RWPE2 (cell line): ENCODE measurements around the gene COG7.

Source experiments
- ATAC-seq: fragments of 200-7000 bp; cut with Tn5 transposase; 3 replicates; pipeline ENCODE4 v1.9.1; 2021; ENCODE audit warnings: low read depth
- DNase-seq: peaks from one replicate; pipeline ENCODE4 v3.0.0-alpha.2; 2020; ENCODE audit warnings: low spot score
- H3K27ac ChIP-seq: fragments of 450-650 bp; 2 replicates; pipeline ENCODE4 v1.5.1; 2017; ENCODE audit warnings: mild to moderate bottlenecking; ENCODE audit not compliant: poor library complexity, severe bottlenecking
- H3K27me3 ChIP-seq: fragments of 250-450 bp; sonication (Bioruptor Pico); 2 replicates; pipeline ENCODE4 v1.5.1; 2021; ENCODE audit warnings: mild to moderate bottlenecking, moderate library complexity; ENCODE audit not compliant: insufficient read depth, poor library complexity, severe bottlenecking
- H3K36me3 ChIP-seq: fragments of 250-450 bp; sonication (Bioruptor Pico); 2 replicates; pipeline ENCODE4 v1.5.1; 2020; ENCODE audit warnings: low read depth, mild to moderate bottlenecking, moderate library complexity
- H3K4me1 ChIP-seq: fragments of 250-450 bp; sonication (Bioruptor Pico); 2 replicates; pipeline ENCODE4 v1.5.1; 2021; ENCODE audit warnings: mild to moderate bottlenecking, moderate library complexity; ENCODE audit not compliant: insufficient read depth, poor library complexity, severe bottlenecking
- H3K4me3 ChIP-seq: fragments of 250-450 bp; sonication (Bioruptor Pico); 2 replicates; pipeline ENCODE4 v1.5.1; 2021; ENCODE audit warnings: mild to moderate bottlenecking, moderate library complexity; ENCODE audit not compliant: severe bottlenecking
- H3K9me3 ChIP-seq: fragments of 250-450 bp; sonication (Bioruptor Pico); 2 replicates; pipeline ENCODE4 v1.5.1; 2021; ENCODE audit warnings: mild to moderate bottlenecking, moderate library complexity; ENCODE audit not compliant: severe bottlenecking
- TF ChIP-seq, protein P1 (sequence below): fragments of 450-650 bp; IDR thresholded peaks from one replicate; pipeline ENCODE4 v1.5.1; 2017; ENCODE audit warnings: mild to moderate bottlenecking, moderate library complexity; ENCODE audit not compliant: poor library complexity, severe bottlenecking

COG7 gene

GRCh38 chr16:23380501-23380951 lies 72.5 kb downstream of the COG7 start:
- Histone ChIP-seq H3K27me3 (no peaks in the 10 kb centered on the region), H3K9me3 (no peaks in the 10 kb centered on the region), H3K4me3 (no peak overlapping the region), H3K36me3 (no peaks in the 10 kb centered on the region), H3K4me1 (no peaks in the 10 kb centered on the region), H3K27ac (no peak overlapping the region)
- no peak for ATAC-seq
- TF ChIP-seq, protein P1, sequence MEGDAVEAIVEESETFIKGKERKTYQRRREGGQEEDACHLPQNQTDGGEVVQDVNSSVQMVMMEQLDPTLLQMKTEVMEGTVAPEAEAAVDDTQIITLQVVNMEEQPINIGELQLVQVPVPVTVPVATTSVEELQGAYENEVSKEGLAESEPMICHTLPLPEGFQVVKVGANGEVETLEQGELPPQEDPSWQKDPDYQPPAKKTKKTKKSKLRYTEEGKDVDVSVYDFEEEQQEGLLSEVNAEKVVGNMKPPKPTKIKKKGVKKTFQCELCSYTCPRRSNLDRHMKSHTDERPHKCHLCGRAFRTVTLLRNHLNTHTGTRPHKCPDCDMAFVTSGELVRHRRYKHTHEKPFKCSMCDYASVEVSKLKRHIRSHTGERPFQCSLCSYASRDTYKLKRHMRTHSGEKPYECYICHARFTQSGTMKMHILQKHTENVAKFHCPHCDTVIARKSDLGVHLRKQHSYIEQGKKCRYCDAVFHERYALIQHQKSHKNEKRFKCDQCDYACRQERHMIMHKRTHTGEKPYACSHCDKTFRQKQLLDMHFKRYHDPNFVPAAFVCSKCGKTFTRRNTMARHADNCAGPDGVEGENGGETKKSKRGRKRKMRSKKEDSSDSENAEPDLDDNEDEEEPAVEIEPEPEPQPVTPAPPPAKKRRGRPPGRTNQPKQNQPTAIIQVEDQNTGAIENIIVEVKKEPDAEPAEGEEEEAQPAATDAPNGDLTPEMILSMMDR = no peak
- DNase-seq = no peak

- H3K4me3 ChIP-seq = no peak overlapping the region
- no peaks in the 10 kb centered on the region for H3K36me3 ChIP-seq
- no peaks in the 10 kb centered on the region for H3K4me1 ChIP-seq
- no peak for ATAC-seq
- no peak overlapping the region for H3K27ac ChIP-seq
- no peak for DNase-seq
- H3K9me3 ChIP-seq = no peaks in the 10 kb centered on the region
- TF ChIP-seq, protein P1 = no peak
- H3K27me3 ChIP-seq = no peaks in the 10 kb centered on the region
These were observed 73.3 kb downstream of the COG7 start for GRCh38 chr16:23379707-23380106.

DNA sequence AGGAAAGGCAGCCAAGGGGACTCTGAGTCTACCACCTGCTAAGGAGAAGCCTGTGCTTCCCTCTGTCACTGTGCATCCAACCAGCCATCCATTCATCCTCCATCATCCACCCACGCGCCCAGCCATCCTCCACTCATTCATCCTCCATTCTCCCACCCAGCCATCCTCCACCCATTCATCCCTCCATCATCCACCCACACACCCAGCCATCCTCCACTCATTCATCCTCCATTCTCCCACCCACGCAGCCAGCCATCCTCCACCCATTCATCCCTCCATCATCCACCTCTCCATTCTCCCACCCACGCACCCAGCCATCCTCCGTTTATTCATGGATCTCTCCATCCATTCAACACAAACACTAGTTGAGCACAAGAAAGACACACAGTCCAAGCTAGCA lies 74.1 kb downstream of the COG7 start:
- Histone ChIP-seq H3K4me1 (no peaks in the 10 kb centered on the region), H3K27ac (no peak overlapping the region), H3K9me3 (no peaks in the 10 kb centered on the region), H3K4me3 (no peak overlapping the region), H3K27me3 (no peaks in the 10 kb centered on the region), H3K36me3 (no peaks in the 10 kb centered on the region)
- no peak for ATAC-seq
- DNase-seq = no peak
- TF ChIP-seq, protein P1 = no peak

DNA sequence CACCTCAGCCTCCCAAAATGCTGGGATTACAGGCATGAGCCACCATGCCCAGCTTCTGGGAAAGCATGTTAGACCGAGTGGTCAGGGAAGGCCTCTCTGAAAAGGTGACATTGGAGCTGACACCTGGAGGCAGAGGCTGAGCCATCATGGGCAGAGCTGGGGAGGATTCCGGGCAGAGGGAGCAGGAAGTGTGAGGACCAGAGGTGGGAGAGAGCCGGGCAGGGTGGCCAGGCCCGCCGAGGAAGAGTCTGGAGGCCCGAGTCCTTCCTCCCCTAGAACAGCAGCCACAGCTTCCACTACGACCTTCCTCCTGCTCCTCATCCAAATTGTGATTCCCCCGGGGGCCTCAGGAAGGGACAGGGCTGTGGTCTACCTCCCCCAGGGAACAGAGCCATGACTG lies 74.7 kb downstream of the COG7 start:
- Histone ChIP-seq H3K27ac (no peak overlapping the region), H3K4me1 (no peaks in the 10 kb centered on the region), H3K4me3 (no peak overlapping the region), H3K36me3 (no peaks in the 10 kb centered on the region), H3K9me3 (no peaks in the 10 kb centered on the region), H3K27me3 (no peaks in the 10 kb centered on the region)
- DNase-seq (no peak), ATAC-seq (no peak)
- TF ChIP-seq, protein P1 = no peak

DNA sequence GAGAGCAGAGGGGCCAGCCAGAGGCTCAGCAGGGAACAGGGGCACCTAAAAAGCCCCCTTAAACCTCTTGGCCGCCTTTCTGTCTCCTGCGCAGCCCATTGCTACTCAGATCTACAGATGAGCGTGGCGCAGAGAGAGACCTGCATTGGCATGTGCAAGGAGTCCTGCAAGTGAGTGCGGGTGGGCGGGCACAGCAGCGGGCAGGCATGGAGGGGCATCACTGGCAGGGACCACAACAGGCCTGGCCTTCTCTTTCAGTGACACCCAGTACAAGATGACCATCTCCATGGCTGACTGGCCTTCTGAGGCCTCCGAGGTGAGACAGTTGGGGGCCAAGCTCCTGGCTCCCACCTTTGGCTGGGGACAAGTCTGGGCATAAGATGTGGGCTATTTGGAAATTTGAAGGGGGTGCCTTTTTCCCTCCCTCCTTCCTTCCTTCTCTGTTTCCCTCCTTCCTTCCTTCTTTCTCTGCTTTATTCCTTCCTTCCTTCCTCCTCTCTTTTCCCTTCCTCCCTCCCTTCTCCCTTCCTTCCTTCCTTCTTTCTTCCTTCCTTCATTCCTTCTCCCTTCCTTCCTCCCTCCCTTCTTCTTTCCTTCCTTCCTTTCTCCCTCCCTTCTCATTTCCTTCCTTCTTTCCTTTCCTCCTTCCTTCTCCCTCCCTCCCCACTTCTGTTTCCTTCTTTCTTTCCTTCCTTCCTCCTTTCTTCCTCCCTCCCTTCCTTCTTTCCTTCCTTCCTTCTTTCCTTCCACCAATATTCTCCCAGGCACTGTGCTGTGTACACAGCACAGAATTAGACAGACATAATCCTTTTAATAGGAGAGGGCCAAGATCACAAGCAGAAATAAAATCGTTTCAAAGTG lies 75.7 kb downstream of the COG7 start:
- ATAC-seq (no peak), DNase-seq (no peak)
- Histone ChIP-seq H3K4me1 (no peaks in the 10 kb centered on the region), H3K27me3 (no peaks in the 10 kb centered on the region), H3K27ac (no peak overlapping the region), H3K9me3 (no peaks in the 10 kb centered on the region), H3K36me3 (no peaks in the 10 kb centered on the region), H3K4me3 (no peak overlapping the region)
- TF ChIP-seq, protein P1 = no peak
